ENCODE data around the gene TSPO2.

Gene TSPO2

GRCh38 chr6:41078101-41078500 lies 35.8 kb downstream of the TSPO2 start:
- DNase-seq = no peak

- DNase-seq = no peak
Measured at GRCh38 chr6:41079080-41079479, 36.8 kb downstream of the TSPO2 start.

GRCh38 chr6:41080621-41081020 lies 38.4 kb downstream of the TSPO2 start:
- no peak for DNase-seq

- DNase-seq = no peak
Measured at GRCh38 chr6:41083072-41083471, 40.8 kb downstream of the TSPO2 start.

- no peak for DNase-seq
Measured at GRCh38 chr6:41085182-41085581, 42.9 kb downstream of the TSPO2 start.

GRCh38 chr6:41088451-41088850 lies 46.2 kb downstream of the TSPO2 start:
- DNase-seq = no peak

GRCh38 chr6:41090841-41091761 lies 48.8 kb downstream of the TSPO2 start:
- DNase-seq = no peak

GRCh38 chr6:41092421-41093140 lies 50.3 kb downstream of the TSPO2 start:
- DNase-seq = peak; percentile 13

GRCh38 chr6:41093729-41094128 lies 51.5 kb downstream of the TSPO2 start:
- DNase-seq = no peak
